Activated T-cell treated with anti-CD3 and anti-CD28 coated beads for 48 hours (primary cell): ENCODE results near the gene TFIP11.

ENCODE experiments used
- DNase-seq: peaks from one replicate; pipeline ENCODE4 v3.0.0-alpha.2; 2020; ENCODE audit warnings: low read depth

TFIP11 gene

GRCh38 chr22:26447584-26448329 lies 64.5 kb downstream of the TFIP11 start:
- DNase-seq, result no peak

DNA sequence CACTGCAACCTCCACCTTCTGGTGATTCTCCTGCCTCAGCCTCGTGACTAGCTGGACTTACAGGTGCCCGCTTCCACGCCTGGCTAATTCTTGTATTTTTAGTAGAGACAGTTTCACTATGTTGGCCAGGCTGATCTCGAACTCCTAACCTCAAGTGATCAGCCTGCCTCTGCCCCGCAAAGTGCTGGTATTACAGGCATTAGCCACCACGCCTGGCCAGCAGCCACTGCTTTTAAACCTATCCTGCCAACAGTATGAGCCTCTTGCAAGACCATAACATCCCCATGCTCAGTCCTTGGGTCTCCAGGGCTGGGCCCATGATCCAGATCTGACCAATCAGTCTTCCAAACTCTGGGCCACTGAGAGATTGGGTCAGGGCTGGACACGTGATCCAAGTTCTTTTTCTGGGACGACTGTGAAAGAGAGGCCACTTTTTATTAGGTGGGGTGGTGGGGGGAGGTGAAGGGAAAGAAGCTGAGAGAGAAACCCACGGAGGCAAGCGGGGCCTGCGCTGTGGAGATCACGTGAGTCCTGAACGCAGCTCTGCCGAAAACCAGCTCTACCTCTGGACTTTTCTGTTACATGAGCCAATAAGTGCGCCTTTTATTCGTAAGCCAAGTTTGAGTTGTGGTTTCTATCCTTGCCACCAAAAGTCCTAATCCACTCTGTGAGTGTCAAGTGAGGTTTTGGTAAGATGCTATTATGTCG lies 65.3 kb downstream of the TFIP11 start:
- no peak for DNase-seq

GRCh38 chr22:26445577-26446275 lies 66.5 kb downstream of the TFIP11 start:
- DNase-seq, result no peak

DNA sequence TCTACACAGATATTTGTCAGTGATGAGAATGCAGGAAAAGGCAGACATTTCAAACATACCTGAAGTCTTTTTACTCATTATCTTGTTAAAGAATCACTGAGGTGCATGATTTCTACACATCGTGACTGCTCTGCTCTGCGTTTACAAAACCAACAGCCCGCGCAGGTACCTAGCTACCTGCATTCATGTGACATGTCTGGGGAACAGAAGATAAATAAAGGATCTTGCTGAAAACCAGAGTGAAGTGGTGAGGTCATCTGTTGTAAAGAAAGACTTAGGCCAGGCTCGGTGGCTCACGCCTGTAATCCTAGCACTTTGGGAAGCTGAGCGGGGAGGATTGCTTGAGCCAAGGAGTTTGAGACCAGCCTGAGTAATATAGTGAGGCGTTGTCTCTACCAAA lies 67.5 kb downstream of the TFIP11 start:
- no peak for DNase-seq

- no peak for DNase-seq
Observed at GRCh38 chr22:26443901-26444690, 68.2 kb downstream of the TFIP11 start.

DNA sequence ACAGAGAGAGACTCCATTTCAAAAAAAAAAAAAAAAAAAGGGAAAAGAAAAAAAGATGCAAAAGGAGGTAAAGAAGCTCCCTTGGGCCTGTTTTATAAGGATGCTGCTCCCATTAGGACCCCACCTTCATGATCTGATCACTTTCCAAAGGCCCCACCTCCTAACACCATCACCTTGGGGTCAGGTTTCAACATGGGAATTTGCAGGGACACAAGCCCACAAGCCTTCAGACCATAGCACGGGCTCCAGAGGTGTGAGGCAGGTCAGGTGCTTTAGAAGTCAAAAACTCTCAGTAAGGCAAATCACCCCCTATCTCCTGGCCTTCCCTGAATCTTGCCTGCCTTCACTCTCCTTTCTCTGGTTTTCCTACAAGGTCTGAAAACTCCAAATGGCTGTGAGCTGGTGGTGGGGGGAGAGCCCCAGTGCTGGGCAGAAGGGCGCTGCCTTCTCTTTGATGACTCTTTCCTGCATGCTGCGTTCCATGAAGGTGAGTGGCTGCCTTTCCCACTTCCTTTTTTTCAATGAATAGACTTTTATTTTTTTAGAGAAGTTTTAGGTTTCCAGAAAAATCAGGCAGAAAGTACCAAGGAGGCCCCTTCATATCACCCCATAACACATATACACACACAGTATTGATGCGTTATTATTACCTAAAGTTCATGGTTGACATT lies 70.1 kb downstream of the TFIP11 start:
- no peak for DNase-seq
